H4 (cell line): ENCODE measurements around the gene FAU. TPM values are rescaled to one million over a fixed set of nuclear protein-coding genes. Genes with fewer than 3 reads are reported as not detected.
"Not testable (repeated sequence)": the region's sequence is repeated elsewhere in the genome, so short reads cannot be mapped to it uniquely, and the experiment has no call there.

Experiments
- DNase-seq: peaks from one replicate; pipeline ENCODE4 v3.0.0-alpha.2; 2015; ENCODE audit warnings: low spot score
- total RNA-seq: library from RNA; depleted of rRNA; stranded (reverse); fragments of >200 nt; shearing (Covaris generic); gene quantifications from 2 replicates; pipeline ENCODE4 v1.2.3, GENCODE V29; 2014

The FAU gene
- total RNA-seq, 1 experiment from 2014 or later: 327 TPM

GRCh38 chr11:65120831-65121230, 1.1 kb downstream of the FAU start:
- DNase-seq: no peak

GRCh38 chr11:65119670-65119995, 2.3 kb downstream of the FAU start:
- no peak for DNase-seq

- DNase-seq: not testable (repeated sequence)
These were observed 2.9 kb downstream of the FAU start for GRCh38 chr11:65118891-65119669.

DNA sequence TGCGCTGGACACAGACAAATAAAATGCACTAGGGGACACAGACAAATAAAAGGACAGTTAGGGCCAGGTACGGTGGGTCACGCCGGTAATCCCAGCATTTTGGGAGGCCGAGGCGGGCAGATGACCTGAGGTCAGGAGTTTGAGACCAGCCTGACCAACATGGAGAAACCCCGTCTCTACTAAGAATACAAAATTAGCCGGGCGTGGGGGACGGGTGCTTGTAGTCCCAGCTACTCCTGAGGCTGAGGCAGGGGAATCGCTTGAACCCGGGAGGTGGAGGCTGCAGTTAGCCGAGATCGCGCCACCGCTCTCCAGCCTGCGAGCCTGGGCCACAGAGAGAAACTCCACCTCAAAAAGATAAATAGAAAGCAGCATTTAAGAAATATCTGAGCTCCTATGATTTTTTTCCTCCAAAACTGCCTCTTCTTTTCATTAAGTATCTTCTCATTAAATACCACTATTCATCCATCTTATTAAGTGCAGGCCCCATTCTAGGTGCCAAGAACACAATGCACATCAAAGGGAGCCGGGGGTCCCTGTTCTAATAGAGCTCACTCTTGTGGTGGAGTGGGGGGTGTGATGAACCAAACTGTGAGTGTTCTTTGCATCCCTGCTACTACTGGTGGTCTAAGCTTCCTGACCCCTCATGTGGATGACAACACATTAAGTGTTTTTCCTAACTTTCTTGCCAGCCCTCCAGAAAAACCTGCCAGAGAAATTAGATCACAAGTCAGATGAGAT, 3.7 kb downstream of the FAU start:
- DNase-seq: no peak

- DNase-seq: peak; percentile 96
These were observed 4.5 kb downstream of the FAU start, which contains the start of gene ZNHIT2 for GRCh38 chr11:65117206-65118096. ZNHIT2 (minus strand) TSS chr11:65117701; CDS start chr11:65117653, 48 bp downstream.

DNA sequence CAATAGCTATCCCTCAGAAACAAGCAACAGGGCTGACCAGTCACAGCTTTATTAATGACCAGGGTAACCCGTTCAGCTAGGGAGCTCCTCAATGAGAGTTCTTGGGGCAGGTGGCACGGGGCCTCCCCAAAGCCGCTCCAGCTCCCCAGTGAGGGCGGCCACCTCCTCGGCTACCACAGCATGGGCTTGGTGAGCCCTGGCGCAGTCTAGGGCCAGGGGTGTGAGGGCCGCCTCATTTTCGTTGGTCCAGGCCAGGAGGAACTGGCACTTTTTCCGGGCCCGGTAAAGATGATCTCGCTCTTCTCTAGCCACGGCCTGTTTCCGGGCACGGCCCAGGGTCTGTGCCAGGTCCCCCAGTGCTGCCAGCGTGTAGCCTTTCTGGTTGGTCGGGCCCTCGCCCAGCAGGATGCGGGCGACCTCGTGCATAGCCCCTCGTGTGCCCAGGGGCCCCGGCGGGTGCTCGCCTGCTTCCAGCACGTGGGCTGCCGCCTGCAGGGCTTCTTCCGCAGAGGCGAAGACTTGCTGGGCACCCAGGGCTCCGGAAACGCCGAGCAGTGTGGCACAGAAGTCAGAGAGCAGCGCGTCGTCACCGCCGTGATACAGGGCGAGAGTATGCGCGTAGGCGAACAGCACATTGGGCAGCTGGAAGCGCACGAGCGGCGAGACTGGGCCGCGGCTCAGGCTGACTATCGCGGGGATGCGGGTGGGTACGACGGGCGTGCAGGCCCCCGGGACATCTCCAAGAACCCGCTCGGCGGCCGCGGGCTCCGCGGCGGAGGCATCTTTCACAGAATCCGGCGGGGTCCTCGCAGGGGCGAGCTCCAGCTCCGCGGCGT, 5.3 kb downstream of the FAU start:
- no peak for DNase-seq

GRCh38 chr11:65115361-65116082, 6.4 kb downstream of the FAU start:
- DNase-seq: no peak

DNA sequence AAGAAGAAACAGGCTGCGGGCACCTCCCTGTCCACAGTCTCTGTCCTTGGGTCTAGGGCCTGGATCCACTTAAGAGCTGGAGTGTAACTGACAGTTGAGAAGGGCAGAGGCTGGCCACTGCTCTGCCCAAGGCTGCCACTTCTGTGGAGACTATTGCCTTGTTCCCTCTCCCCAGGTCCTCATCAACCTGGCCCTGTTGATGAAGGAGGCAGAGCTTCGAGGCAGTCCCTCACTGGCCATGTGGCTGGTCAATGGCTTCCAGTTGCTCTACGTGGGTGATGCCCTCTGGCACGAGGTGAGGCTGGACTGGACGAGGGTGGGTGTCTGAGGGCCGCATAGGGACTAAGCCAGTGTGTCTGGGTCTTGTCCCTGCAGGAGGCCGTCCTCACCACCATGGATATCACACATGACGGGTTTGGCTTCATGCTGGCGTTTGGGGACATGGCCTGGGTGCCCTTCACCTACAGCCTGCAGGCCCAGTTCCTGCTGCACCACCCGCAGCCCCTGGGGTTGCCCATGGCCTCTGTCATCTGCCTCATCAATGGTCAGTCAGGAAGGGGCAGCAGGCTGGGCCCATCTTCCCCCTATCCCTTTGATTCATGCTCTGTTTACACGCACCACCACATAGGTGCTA, 7.3 kb downstream of the FAU start:
- no peak for DNase-seq

- DNase-seq: no peak
These were observed 8.1 kb downstream of the FAU start for GRCh38 chr11:65113839-65114238.

DNA sequence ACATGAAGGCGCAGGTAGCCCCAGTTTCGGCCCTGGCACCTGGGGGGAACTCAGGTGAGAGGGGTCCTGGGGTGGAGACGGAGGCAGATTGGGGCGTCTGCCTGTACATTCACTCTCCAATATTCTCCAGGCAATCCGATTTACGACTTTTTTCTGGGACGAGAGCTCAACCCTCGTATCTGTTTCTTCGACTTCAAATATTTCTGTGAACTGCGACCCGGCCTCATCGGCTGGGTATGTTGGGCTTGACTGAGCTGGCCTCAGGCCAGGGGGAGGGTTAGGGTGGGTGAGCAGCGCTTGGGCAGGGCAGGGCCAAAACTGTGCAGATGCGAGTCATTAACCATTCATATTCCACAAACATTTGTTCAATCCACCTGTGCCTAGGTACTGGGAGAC, 8.6 kb downstream of the FAU start:
- DNase-seq: no peak

- DNase-seq: no peak
These were observed 9.2 kb downstream of the FAU start for GRCh38 chr11:65112546-65113360.

DNA sequence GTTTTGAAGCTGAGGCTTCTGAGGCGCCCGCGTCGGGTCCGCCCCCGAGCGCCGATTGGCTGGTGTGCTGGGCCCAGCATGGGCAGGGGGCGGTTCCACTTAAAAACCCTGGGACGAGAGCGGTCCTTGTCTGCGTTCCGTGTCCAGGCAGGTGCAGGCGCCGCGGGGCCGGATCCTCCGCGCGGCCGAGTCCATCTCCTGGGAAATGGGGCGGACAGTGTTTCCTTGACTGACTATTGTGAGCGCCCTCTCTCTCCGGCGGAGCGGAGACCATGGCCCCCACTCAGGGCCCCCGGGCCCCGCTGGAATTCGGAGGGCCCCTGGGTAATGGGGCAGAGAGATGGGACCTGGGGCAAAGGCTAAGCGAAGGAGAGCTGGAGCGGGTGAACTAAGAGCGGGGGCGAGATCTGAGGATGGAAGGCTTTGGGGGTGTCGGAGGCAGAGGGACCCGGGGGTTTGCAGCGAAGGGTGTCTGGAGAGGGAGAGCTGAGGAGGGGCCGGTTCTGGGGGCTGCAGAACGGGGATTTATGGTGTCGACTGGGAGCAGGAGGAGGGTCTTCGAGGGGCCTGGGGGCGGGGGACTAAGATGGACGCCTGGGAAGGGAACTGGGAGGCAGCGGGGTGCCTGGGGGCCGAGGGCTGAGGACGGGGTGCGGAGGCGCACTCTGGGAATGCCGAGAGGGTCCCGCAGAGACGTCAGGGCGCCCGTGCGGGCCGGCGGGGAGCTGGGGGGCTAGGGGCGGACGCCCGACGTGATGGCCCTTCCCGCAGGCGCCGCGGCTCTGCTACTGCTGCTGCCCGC, 10.0 kb downstream of the FAU start, which contains the start of gene TM7SF2:
TM7SF2 (plus strand) TSS at position 129 of the 802 bp plus-strand sequence; CDS start at position 273, 144 bp downstream.
- DNase-seq: no peak

- DNase-seq: no peak
These were observed 10.7 kb downstream of the FAU start for GRCh38 chr11:65111159-65111743.

GRCh38 chr11:65110354-65110861, 11.5 kb downstream of the FAU start:
- DNase-seq: peak; percentile 63

DNA sequence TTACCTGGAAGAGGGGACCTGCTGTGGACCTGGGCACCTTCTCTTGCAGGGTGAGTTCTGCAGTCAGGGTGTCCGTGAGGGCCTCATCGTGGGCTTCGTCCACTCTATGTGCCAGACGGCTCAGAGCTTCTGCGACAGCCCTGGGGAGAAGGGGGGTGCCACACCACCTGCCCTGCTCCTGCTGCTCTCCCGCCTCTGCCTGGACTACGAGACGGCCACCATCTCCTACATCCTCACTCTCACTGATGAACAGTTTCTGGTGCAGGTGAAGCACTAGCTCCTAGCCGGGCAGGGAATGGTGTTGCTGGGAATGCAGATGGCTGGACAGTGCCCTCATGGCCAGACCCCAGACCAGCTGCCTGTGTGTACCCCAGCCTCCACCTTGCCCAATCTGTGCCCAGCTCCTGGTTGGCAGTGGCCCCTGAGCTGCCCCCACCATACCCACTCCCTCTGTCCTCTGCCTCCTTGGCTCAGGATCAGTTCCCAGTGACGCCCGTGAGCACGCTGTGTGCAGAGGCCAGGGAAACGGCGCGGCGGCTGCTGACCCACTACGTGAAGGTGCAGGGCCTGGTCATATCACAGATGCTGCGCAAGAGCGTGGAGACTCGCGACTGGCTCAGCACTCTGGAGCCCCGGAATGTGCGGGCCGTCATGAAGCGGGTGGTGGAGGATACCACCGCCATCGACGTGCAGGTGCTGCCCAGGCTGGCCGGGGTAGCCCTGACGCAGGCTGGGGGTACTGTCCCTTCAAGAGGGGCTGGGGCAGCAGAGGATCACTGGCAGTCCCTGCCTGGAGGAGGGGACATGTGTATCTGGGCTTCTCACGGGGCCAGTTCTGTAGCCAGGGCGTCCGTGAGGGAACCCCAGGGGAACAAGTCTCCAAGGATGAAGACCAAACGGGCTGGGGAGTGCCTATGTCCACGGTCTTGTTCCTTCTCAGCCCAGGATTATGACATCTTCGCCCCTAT, 12.4 kb downstream of the FAU start:
- DNase-seq: no peak

DNA sequence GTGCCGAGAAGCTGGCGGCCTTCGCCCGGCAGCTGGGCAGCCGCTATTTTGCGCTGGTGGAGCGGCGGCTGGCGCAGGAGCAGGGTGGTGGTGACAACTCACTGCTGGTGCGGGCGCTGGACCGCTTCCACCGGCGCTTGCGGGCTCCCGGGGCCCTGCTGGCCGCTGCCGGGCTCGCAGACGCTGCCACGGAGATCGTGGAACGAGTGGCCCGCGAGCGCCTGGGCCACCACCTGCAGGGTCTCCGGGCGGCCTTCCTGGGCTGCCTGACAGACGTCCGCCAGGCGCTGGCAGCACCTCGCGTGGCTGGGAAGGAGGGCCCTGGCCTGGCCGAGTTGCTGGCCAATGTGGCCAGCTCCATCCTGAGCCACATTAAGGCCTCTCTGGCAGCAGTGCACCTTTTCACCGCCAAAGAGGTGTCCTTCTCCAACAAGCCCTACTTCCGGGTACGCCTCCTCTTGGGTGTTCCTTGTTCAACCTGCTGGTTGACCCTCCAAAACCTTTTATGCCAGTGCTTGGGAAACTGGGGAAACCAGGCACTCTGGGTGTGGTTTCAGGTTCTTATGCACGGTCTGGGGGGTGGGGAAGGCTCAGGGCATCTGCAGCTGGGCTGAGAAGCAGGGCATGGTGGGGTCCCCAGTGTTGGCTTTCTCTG, 13.3 kb downstream of the FAU start:
- no peak for DNase-seq
